HCT116 (cell line): ENCODE results near the gene ARL5C.

ENCODE experiments used
- CTCF ChIP-seq, 3 experiments: fragments of 200-600 bp in 1 of 3; sonication (generic) in 1 of 3; IDR thresholded peaks in 2 of 3; conservative IDR thresholded peaks in 1 of 3; 2 replicates each; pipeline ENCODE4 v1.5.1; 2012 to 2017; ENCODE audit warnings: low read depth in 2 of 3, low read length in 2 of 3, antibody characterized with exemption in 1 of 3, borderline replicate concordance in 1 of 3, control low read depth in 1 of 3, mild to moderate bottlenecking in 1 of 3, mixed read lengths in 1 of 3, mixed run types in 1 of 3, moderate library complexity in 1 of 3; ENCODE audit not compliant: insufficient read depth in 1 of 3
- POLR2AphosphoS5 ChIP-seq: IDR thresholded peaks from 2 replicates; pipeline ENCODE4 v1.6.1; 2011; ENCODE audit warnings: mild to moderate bottlenecking, low read depth, low read length, moderate library complexity
- SP1 ChIP-seq: IDR thresholded peaks from 2 replicates; pipeline ENCODE4 v1.6.1; 2012; ENCODE audit warnings: low read depth

- no peak for TF ChIP-seq SP1
- TF ChIP-seq POLR2AphosphoS5, result no peak
- TF ChIP-seq CTCF (IDR thresholded peaks at IDR 0.05 in 2 of 3, conservative IDR thresholded peaks at IDR 0.05 in 1 of 3; ENCODE audit: borderline replicate concordance in 1 of 3, insufficient read depth in 1 of 3, low read depth in 2 of 3, low read length in 2 of 3), result no peak
Measured at GRCh38 chr17:39187152-39187830, 21.3 kb upstream of the ARL5C start.
